GM18499 (cell line): ENCODE results near the gene PDSS2.
"Not testable (repeated sequence)": the region's sequence is repeated elsewhere in the genome, so short reads cannot be mapped to it uniquely, and the experiment has no call there.

ENCODE experiments used
- ATAC-seq: cut with Tn5 transposase; IDR thresholded peaks from one replicate; pipeline ENCODE4 v1.9.1; 2021; ENCODE audit warnings: moderate number of reproducible peaks; ENCODE audit not compliant: insufficient read depth, unreplicated experiment

The PDSS2 gene

DNA sequence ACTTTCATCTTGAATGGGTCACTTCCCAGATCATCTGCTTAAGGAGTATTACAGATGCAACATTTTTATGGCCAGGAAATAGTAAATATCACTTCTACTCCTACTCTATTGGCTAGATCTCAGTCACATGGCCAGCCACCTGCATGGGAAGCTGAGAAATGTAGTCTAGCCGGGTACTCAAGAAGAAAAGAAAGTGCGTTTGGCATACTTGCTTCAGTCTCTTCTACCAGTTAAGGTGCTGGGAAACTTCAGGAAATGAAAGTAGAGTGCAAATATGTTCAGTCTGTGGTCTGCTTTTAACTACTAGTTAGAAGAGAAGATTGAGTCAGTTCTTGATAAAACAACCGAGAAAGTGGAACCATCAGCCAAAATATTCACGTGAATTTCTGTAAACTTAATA is 129.2 kb downstream of the PDSS2 start:
- ATAC-seq, result peak; percentile 92

DNA sequence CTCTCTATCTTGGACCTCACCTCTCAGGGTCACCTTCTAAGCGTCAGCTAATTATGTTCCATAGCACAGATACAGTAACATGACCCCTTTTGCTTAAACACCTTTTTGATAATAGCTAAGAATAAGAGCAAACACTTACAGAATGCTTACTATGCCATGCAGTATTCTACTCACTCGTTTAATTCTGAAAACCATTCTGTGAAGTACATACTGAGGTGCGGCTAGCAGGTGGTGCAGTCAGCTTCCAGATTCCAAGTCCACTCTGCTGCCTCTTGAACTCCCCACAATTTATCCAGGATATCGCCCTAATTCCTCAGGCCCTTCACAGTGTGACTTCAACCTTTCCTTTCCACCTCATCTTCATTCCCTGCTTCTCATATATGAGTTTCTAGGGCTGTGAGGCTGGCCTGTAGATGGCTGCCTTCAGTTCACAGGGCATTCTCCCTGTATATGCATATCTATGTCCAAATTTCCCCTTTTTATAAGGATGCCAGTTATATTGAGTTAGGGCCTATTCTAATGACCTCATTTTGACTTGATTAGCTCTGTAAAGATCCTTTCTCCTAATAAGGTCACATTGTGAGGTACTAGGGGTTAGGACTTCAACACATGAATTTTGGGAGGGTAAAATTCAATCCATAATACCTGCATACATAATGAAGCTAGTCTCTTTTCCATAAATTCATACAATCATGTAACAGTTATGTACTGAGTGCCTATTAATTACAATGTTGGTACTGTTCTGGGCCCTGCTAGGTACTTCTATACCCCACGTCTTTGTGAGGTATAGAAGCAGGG is 130.1 kb downstream of the PDSS2 start:
- ATAC-seq, result no peak

DNA sequence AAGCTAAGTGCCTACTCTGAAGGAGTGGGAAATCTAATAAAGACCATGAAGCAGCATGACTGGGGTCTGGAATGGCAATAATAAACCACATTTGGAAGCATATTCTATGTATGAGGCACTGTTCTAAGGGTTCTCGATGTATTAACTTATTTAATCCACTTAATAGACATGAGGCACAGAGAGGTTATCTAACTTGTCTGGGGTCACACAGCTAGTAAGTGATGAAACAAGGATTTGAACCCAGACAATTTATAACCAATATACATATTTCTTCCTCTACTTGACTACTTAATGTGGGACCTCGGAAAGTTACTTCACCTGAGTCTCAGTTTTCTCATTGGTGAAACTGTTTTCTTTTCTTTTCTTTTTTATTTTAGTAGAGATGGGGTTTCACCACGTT is 131.3 kb downstream of the PDSS2 start:
- ATAC-seq, result no peak

DNA sequence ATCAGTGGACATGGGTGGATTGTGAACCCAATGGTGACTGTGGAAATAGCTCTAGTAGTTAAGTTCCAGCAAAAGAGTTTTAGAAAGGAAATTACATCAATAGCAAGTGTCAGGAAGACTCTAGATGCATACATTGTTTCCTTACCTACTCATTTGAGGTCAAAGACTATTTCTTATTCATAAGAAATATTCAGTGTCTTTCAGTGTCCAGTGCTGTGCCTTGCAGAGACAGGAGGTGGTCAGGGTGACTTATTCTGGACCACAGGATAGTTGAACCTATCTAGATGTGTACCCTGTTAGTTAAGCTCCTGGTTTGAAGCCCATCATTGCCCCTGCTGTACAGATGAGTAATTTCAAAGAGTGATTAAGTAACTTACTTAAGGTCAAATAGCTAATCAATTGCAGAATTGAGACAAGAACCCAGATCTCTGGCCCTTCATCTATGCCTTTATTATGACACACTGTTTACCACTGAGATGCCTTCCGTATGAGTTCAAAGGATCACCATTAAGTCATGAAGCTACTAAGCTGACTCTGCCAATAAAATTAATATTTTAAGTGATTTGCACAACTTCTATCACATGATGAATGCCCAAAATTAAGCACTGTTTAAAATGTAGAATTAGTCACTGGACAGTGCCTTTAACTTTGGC is 136.1 kb downstream of the PDSS2 start:
- ATAC-seq, result no peak

DNA sequence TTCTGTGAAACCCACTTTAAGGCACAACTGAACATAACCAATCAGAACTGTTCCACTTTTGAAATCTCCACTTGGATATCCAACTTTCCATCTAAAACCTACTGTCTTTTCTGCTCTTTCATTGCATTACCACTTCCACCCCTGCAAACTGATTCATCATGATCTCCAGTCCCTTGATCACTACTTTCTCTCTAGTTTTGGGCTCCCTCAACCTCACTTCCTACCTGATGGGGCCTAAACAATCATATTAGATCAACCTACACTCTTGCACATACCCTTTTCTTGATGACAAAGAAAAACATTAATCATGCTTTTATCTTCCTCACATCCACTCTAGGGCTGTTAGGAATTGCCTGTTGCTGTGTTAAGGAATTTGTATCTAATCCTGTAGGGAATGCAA is 137.6 kb downstream of the PDSS2 start:
- ATAC-seq, result no peak

DNA sequence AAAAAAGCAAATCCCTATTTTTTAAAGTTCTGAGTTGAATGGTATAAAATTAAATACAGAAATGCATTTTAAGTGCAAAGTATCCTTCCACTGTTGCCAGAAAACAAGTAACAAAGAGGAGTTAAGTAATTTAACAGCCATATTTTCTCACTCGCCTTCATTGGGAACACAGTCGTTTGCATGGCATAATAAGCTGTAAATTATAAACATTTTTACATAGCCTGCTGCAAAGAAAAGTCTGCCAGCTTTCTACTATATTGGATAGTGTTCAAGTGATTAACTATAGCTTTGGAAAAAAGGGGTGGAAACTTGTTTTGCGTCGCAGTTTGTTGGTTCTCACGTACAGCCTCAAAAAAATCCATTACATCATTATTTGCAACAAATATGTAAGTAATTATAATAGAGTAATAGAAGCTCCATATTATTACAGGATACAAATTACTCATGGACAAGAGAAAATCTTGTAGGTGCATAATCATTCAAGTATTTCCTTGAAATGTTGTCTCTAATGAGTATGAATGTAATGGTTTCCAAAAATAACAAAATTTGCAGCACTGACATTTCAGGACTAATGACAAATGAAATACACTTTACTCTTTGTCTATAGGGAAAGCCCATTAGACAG is 139.3 kb downstream of the PDSS2 start:
- no peak for ATAC-seq

DNA sequence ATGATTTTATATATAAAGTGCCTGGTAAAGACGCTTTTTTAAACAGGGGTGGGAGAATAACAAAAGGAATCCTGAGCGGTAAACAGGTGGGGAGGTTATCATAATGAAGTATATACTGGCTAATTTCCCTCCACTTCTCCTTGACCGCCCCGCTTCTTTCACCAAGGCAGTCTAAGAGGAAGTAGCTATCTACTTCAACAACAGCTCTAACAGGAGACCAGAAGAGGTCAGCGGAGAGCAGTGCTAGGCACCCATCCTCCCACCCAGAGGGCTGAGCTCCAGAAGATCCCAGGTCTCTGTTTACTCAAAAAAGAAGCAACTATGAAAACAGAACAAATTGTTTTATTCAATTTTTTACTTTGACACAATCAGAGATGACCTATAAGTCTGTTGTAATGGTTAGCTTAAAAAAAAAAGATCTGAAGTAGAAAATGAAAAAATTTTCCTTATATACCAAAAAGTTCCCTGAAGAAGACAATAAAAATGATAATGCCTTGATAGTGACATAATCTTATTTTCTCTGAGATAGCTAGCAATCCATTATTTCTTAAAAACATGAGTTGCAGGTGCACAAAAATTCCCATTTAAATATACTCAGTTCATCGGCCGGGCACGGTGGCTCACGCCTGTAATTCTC is 141.1 kb downstream of the PDSS2 start:
- ATAC-seq, result no peak

DNA sequence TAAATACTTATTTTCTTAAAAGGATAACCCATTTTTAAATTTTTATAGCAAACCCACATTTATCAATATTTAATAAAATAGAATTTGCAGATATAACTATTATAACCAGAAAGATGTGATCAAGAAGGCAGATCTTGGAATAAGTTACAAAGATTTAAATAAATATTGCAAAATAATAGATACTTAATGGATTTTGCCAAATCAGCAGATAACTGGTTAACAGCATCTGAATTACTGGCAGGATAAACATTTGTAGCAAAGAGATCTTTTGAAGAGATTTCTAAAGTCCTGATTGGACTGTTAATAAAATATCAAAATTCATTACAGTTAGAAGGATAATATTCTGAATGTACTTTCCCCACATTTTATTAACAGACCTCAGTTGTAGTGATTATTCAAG is 144.2 kb downstream of the PDSS2 start:
- ATAC-seq, result no peak

DNA sequence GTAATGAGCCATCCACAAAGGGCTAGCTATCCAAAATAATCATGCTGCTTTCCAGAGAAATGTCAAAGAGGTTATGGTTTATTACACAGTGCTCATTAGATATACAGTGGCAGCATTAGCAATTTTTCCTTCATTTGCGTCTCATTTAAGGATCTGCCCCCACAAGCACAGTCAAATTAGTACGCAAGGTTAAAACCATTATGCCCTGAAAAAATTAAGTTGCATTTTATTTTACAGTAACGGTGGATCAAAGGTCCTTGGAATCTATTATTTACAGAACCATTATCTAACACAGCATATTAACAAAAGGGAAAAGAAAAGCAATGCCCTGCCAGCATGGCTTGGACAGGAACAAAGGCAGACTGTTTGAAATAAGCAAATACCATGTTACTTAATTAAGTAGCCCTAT is 144.8 kb downstream of the PDSS2 start:
- ATAC-seq, result no peak

DNA sequence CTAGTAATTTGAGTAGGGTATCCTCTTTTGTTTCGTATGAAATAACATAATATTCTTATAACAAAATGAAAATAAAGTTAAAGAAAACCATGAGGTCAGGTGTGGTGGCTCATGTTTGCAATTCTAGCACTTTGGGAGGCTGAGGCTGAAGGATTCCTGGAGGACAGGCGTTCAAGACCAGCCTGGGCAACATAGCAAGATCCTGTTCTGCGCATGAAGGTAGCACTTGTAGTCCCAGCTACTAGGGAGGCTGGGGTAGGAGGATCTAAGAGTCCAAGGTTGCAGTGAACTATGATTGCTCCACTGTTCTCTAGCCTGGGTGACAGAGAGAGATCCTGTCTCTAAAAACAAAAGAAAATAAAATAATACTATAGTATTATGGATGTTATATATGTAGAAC is 145.6 kb downstream of the PDSS2 start:
- no peak for ATAC-seq

DNA sequence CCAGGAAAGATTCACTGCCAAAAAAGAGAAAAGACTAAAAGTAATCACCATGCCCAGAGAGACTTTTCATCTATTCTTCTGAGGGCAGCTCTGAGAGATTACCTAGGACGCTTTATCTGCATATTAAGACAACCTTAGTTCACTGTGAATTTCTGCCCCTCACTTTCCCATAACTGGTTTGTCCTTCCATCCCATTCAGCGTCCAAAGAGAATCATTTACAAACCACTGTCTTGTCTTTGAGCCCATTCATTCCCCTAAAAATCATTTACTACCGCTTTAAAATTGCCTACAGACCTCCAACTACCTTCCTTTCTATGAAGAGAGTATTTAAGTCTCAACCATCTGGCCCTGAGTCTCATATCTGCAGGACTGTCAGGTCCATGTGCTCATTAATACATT is 149.0 kb downstream of the PDSS2 start:
- ATAC-seq, result no peak

DNA sequence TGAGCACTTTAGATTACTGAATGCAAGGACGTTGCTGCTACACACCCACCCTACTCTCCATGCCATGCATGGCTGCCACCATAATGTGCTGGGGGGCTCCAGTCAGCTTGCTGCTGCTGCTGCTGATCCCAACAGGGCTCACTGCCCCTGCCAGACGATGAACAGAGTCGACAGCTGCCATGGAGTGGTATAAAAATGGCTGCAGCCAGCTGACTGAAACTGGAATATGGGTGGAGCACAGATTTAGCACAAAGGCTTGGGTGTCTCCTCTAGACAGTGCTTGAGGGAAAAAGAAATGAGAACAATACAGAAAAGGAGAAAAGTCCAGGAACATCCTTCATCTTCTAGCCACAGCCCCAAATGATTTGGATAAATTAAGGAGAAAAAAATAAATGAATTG is 150.7 kb downstream of the PDSS2 start:
- ATAC-seq, result no peak

DNA sequence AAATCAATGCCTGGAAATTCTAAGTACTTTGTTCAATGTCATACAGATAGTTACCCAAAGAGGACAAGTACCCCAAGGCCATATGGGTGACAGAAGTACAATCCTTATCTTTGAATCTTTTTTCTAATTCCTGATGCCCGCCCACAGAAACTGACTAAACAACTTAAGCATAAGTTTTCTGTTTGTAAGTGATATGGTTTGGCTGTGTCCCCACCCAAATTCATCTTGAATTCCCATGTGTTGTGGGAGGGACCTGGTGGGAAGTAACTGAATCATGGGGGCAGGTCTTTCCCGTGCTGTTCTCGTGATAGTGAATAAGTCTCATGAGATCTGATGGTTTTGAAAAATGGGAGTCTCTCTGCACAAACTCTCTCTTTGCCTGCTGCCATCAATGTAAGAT is 153.4 kb downstream of the PDSS2 start:
- ATAC-seq, result not testable (repeated sequence)

DNA sequence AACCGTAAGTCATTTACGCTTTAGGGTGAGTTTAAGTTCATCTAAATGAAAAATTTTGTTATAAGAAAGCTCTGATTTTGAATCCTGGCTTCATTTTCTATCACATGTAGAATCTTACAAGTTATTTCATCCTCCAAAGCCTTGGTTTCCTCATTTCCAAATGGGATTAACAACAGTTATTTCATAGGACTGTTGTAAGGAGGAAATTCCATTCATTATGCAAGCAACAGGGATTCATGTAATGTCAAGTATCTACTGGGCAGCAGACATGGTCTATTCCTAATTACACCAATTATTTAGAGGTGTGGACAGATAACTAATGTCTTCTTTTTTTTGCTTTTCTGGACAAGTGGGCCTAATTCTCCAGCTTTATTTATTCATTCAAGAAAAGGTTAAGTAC is 154.0 kb downstream of the PDSS2 start:
- no peak for ATAC-seq

DNA sequence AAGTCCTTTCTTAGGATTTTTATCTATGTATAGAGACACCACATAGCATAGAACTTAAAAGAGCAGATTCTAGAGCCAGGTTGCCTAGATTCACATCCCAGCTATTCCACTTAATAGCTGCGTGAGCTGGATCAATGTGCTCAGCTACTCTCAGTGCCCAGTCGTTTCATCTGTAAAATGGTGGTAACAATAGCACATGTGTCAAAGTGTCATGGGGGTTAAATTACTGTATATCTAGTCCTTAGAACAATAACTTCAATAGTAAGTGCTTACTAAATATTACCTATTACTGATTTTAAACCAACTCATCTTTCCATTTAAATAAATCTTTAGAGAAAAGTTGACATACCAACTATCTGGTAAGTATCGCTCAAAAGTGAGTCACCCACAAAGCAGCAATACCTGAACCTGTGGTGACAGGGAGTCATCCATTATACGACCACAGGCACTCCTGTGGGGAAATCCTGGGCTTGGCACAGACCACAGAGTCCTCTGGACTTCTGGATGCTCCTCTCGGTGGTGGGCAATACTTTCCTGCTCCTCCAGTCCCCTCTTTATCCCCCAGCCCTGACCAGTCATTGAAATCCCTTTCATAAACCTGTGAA is 154.8 kb downstream of the PDSS2 start:
- ATAC-seq, result no peak

DNA sequence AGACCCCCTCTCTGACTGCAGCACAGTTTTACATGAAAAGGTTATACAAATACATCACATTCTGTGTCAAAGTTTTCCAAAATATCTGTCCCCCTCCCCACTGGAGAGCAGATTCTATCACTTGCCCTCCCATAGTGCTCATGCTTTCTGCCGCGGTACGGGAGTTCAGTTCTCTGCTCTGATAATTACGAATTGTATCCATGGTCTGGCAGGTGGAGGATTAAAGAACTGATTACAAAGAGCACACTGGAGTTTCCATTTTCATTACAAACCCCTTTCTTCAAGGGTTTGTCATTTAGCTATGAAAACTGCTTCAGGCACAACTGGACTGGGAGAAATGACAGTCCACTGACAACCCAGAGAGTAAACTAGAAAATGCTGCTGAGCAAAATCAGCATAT is 166.0 kb downstream of the PDSS2 start:
- ATAC-seq, result no peak

DNA sequence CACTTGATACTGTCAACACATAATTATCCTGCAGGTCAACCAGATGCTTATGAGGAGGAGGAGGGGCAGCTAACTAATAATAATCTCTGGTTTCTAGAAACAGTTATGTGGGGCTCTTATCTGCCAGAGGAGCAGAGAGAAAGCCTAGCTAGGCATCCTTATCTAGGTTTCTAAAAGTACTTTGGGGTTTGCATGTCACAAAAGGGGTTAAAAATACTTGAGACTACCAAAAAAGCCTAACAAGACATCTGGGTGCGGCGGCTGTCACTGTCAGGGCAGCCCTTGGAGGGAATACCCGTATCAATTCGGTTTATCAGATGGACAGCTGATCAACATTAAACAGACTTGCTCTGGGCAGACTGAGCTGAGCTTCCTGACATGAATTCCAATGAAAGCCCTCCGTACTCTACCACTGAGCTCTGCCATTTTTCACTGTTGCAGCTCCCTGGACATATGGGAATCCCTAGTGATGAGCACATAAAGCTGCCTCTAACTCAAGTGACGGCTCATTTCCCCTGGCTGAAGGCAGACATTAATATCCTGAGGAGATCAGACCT is 166.6 kb downstream of the PDSS2 start:
- no peak for ATAC-seq

DNA sequence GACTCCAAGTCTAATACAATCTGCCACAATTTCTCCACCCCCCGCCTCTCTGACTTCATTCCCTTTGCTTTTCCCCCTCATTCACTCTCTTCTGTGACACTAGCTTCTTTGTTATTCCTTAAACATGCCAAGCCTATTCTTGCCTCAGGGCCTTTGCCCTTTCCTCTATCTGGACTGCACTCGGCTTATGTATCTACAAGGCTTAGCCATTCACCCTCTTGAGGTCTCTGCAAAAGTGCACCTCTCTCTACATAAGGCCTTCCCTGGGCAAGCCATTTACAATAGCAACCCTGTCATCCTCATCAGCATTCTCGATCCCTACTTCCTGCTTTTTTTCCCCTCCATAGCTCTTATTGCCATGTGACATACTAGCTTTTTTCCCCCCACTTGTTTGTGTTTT is 168.9 kb downstream of the PDSS2 start:
- ATAC-seq, result no peak

DNA sequence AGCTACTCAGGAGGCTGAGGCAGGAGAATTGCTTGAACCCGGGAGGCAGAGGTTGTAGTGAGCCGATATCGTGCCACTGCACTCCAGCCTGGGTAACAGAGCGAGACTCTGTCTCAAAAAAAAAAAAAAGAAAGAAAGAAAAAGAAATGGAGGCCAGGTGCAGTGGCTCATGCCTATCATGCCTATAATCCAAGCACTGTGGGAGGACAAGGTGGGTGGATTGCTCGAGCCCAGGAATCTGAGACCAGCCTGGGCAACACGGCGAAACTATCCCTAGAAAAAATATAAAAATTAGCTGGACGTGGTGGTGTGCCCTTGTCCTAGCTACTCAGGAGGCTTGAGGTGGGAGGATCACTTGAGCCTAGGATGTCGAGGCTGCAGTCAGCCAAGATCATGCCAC is 170.1 kb downstream of the PDSS2 start:
- ATAC-seq, result not testable (repeated sequence)

DNA sequence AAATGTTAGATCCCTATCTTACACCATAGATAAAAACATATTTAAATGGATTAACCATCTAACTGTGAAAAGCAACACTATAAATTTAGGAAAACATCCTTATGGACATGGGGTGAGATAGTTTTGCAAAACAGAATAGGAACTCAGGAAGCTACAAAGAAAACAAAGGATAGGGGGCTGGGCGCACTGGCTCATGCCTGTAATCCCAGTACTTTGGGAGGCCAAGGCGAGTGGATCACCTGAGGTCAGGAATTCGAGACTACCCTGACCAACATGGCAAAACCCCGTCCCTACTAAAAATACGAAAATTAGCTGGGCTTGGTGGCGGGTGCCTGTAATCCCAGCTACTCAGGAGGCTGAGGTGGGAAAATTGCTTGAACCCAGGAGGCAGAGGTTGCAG is 173.7 kb downstream of the PDSS2 start:
- not testable (repeated sequence) for ATAC-seq
